Lower leg skin (tissue), 3 donors: ENCODE measurements around the gene SPHKAP.

Source experiments
- POLR2A ChIP-seq, 2 donors: fragments of 450-650 bp; IDR thresholded peaks; one replicate each; pipeline ENCODE4 v1.6.1; 2016 to 2017; ENCODE audit warnings: antibody characterized with exemption in 2 of 2, mild to moderate bottlenecking in 1 of 2, moderate library complexity in 1 of 2
- TF ChIP-seq, protein P1 (sequence below), 3 donors: fragments of 450-650 bp; IDR thresholded peaks; one replicate each; pipeline ENCODE4 v1.5.1; 2016; ENCODE audit warnings: antibody characterized with exemption in 3 of 3, mild to moderate bottlenecking in 3 of 3, moderate library complexity in 2 of 3

DNA sequence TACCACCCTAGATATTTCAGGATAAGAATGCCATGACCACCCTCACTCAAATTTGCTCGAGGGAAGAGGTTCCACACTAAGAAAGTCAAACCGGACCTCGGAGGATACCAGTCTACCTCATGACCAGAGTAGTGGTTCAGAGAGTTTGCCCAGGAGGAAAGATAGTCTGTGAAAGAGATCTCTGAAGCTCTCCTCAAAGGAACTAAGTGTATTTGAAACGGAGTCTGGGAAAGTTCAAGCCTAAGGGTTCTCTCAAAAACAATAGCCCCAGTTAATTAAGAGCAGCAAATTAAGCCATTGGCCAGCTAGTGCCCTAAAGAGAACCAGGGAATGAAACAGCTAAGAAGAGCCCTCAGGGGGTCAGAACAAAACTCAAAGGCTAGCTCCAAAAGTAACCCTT is 94.9 kb downstream of the SPHKAP start:
- no peak for TF ChIP-seq POLR2A (IDR thresholded peaks at IDR 0.05)
- TF ChIP-seq, protein P1, sequence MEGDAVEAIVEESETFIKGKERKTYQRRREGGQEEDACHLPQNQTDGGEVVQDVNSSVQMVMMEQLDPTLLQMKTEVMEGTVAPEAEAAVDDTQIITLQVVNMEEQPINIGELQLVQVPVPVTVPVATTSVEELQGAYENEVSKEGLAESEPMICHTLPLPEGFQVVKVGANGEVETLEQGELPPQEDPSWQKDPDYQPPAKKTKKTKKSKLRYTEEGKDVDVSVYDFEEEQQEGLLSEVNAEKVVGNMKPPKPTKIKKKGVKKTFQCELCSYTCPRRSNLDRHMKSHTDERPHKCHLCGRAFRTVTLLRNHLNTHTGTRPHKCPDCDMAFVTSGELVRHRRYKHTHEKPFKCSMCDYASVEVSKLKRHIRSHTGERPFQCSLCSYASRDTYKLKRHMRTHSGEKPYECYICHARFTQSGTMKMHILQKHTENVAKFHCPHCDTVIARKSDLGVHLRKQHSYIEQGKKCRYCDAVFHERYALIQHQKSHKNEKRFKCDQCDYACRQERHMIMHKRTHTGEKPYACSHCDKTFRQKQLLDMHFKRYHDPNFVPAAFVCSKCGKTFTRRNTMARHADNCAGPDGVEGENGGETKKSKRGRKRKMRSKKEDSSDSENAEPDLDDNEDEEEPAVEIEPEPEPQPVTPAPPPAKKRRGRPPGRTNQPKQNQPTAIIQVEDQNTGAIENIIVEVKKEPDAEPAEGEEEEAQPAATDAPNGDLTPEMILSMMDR (IDR thresholded peaks at IDR 0.05): no peak
